Measurements from ENCODE around the gene IFNA17.
"Not testable (repeated sequence)": the region's sequence is repeated elsewhere in the genome, so short reads cannot be mapped to it uniquely, and the experiment has no call there.

The IFNA17 gene

DNA sequence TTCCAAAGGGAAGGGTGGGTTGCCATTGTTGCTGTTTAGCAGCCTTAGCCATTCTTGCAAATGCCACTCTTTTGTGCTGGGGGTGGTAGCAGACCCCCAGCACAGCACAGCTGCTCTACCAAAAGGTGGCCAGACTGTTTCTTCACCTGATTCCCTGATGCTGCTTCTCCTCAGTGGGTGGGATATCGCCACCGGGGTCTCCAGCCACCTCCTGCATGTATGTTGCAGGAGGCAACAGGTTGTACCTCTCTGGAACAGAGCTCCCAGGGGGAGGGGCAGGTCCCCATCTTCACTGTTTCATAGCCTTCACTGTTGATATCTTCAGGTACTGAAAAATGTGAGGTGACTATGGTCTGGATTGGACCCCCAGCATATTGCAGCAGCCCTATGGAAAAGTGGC lies 17.2 kb downstream of the IFNA17 start:
- DNase-seq (ENCODE audit: low read depth in 2 of 2) = not testable (repeated sequence)

DNA sequence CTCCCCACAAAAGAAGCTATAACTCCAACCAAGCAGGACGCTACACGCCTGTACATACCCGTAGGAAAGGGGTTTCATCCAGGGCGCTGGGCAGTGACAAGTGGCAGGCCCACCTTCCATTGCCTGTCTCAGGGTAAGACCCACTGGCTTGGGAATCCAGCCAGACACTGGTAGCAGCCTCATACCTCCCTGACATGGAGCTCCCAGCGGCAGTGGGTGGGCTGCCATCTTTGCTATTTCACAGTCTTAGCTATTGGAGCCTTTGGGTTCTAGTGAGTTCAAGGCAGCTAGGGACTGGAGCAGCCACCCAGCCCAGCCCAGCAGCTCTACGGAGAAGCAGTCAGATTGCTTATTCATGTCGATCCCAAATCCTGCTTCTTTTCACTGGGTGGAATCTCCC lies 17.7 kb downstream of the IFNA17 start:
- DNase-seq (ENCODE audit: low read depth in 2 of 2) = no peak

- not testable (repeated sequence) for DNase-seq (ENCODE audit: low read depth in 2 of 2)
These were observed 21.0 kb downstream of the IFNA17 start, which contains the start of gene IFNA10 for GRCh38 chr9:21207043-21207442. Gene IFNA10, minus strand, starts transcription at chr9:21207143. Its CDS starts 46 bp downstream, at chr9:21207097.

DNA sequence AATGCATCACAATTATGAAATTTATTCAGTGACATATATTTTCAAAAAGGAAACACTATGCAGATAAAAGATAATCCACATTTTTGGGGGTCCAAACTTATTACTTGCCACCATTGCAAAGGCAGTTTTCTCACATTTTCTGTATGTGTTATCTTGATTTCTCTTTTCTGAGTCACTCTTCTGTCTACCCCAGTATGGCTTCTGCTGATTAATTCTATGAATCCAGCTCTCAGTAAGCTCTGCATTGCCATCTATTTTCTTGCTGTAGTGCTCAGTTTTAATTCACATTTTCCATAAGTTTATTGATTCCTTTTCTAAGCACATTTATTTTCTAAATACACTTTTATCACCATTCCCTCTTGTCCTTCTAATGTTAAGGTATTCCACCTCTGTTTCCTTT lies 22.8 kb downstream of the IFNA17 start:
- no peak for DNase-seq (ENCODE audit: low read depth in 2 of 2)

DNA sequence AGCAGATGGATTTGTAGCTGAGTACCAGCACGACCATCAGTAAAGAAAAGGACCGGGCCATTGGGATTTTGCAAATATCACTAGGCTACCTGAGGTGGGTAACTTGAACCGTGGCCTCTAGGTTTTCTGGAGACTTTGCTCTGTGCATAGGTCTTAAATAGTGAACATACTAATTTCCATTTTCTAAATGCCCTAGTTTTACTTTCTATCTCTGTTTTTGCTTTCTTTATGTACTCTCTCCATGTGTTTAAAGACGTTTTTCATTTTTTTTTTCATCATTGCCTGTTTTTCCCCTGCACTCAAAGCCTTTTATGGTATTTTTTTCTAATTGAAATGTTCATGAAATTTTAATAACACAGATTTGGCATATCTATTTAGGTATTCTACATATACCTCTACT lies 25.9 kb downstream of the IFNA17 start, which contains the start of gene IFNA7:
IFNA7 (minus strand) TSS at position 101 of the 400 bp plus-strand sequence; CDS start at position 61, 40 bp downstream.
- DNase-seq (ENCODE audit: low read depth in 2 of 2) = not testable (repeated sequence)

DNA sequence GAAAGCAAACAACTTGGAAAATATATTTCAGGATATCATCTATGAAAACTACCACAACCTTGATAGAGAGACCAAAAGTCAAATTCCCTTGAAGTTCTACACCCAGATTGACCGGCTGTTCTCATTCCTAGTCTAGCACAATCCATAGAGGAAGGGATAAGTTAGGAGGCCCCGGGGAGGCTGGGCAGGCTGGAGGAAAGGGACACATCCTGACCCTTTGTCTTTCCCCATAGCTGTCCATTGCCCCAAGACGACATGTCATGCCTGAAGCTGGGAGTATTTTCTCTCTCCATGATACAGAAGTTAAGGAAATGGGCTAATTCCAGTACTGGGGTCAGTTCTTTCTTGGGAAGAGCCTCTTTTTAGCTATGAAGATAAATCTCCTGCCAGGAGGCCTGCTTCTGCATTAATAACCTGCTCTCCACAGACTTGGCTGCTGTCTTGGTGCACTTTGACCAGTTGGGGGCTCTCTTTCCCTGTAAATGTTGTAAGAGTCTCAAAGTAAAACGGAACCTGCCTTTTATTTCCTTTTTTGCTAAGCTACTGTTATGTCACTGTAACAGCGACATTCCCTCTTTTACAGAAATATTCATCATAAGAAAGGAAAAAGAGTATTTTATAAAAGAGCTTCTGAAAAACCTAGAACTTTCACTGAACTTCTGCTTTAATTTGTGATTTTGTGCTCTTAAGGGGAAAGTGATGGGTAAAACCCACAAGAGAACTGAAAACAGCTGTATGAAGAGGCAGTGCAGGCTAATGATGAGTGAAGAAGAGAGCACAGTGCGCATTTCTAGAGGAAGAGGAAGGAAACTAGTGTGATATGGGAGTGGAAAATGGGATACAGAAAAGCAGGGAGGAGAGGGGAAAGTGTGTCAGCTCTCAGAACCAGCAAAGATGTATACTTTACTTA lies 32.9 kb downstream of the IFNA17 start:
- DNase-seq (ENCODE audit: low read depth in 2 of 2) = not testable (repeated sequence)

DNA sequence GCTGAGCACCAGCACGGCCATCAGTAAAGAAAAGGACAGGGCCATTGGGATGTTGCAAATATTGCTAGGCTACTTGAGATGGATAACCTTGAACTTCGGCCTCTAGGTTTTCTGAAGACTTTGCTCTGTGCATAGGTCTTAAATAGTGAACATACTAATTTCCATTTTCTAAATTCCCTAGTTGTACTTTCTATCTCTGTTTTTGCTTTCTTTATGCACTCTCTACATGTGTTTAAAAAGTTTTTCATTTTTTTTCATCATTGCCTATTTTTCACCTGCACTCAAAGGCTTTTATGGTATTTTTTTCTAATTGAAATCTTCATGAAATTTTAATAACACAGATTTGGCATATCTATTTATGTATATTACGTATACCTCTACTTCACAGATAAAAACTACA lies 40.5 kb downstream of the IFNA17 start, which contains the start of gene IFNA4:
IFNA4 (minus strand) TSS at position 101 of the 400 bp plus-strand sequence; CDS start at position 45, 56 bp downstream.
- not testable (repeated sequence) for DNase-seq (ENCODE audit: low read depth in 2 of 2)

- not testable (repeated sequence) for DNase-seq (ENCODE audit: low read depth in 2 of 2)
These were observed 44.9 kb downstream of the IFNA17 start for GRCh38 chr9:21182810-21183736.

All from stimulated activated CD8-positive, alpha-beta memory T cell treated with anti-CD3 and anti-CD28 coated beads, Interleukin-7, amount 100 ng/mL, for 4 hours (primary cell).